SHP77 (cell line): ENCODE results near the gene DPH6.
"Not testable (repeated sequence)": the region's sequence is repeated elsewhere in the genome, so short reads cannot be mapped to it uniquely, and the experiment has no call there.

ENCODE experiments used
- DNase-seq, 2 experiments: peaks; one replicate each; lab custom pipeline; 2025; lab: John Stamatoyannopoulos, UW

The DPH6 gene

GRCh38 chr15:35485411-35485810 is 60.6 kb downstream of the DPH6 start:
- DNase-seq = no peak

- DNase-seq = no peak
These were observed 61.6 kb downstream of the DPH6 start for GRCh38 chr15:35484231-35484945.

GRCh38 chr15:35481992-35482391 is 64.0 kb downstream of the DPH6 start:
- DNase-seq = no peak

GRCh38 chr15:35481064-35481463 is 64.9 kb downstream of the DPH6 start:
- DNase-seq = no peak

GRCh38 chr15:35479423-35479822 is 66.5 kb downstream of the DPH6 start:
- DNase-seq = no peak

DNA sequence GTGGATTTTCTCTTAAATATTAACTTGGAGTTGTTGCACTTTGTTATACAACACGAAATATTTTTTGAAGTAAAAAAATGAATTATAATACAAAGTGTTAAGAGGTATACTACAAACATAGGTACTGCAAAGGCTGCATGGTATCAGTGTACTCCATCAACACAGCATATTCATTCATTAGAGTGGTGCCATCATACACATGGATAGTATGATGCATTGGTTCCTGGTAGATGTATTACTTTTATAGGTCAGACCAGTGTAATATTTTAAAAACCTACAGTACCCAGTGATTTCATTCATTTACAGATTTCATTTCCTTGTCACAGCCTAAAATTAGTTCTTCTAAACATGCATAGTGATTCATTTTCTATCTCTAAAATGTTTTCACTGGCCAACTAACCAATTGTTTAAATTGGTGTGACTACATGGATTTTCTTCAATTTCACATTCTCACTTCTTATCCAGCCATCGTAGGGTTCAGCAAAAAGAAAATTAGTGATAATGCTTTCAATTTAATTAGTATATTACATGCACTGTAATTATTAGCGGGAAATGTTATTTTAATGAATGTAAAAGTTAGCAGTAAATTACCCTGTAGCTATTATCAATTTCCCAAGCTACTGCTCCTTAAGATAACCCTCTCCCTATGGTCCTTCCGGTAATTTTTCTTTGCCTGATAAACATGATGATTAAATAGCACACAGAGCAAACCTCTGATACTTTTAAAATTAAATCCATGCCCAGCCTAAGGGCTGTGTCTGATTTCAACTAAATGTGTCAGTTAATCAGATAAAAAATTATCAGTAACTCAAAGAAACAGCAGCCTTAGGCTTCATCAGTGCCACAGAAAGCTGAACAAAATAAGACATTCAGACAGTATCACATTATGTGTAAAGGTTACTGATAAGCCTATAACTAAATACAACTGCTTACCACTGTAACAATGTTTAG is 68.4 kb downstream of the DPH6 start:
- DNase-seq = no peak

DNA sequence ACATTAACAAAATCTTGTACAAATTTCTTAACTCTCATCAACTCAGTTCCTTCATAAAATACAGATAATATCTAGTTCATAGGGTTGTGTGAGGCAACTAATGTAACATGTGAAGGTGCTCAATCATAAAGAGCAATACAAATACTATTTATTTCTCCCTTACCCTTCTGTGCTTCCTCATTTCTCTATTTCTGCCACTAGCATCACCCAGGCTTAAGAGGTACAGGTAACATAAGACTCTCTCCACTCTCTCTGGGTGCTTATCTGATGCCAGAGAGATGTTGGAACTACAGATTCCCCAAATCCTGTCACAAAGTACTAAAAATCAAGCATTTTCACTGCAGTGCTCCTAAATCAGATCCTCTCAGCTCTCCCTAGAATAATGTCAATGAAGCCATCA is 74.9 kb downstream of the DPH6 start:
- DNase-seq = no peak

DNA sequence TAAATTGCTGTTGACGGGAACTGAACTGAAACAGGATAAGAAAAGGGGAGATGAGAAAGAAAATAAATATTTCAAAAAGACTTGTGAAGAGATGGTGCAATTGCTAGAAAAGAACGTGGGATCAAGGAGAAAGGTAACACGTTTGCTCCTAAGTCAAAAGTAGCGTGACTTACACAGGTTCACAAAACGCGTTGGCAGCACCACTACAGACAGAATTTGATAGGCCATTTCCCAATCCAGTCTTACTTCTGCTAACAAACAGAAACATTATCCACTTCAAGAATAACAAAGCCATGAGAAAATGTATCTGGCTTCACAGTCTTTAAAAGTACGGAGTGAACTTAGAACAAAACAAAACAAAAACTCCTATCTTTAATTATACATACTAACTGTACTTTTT is 75.5 kb downstream of the DPH6 start:
- no peak for DNase-seq

DNA sequence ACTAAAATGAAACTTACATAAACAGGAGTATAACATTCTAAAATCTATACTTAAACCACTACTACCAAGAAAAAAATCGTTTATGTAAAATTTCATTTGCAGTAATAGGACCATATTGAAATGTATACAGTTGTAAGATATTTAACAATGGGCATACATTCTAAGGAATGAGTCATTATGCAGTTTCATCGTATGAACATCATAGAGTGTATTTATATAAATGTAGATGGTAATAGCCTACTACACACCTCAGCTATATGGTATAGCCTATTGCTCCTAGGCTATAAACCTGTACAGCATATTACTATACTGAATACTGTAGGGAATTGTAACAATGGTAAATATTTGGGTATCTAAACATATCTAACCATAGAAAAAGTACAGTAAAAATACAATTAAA is 79.5 kb downstream of the DPH6 start:
- no peak for DNase-seq

- no peak for DNase-seq
These were observed 80.2 kb downstream of the DPH6 start for GRCh38 chr15:35465783-35466182.

GRCh38 chr15:35460616-35461015 is 85.3 kb downstream of the DPH6 start:
- no peak for DNase-seq

DNA sequence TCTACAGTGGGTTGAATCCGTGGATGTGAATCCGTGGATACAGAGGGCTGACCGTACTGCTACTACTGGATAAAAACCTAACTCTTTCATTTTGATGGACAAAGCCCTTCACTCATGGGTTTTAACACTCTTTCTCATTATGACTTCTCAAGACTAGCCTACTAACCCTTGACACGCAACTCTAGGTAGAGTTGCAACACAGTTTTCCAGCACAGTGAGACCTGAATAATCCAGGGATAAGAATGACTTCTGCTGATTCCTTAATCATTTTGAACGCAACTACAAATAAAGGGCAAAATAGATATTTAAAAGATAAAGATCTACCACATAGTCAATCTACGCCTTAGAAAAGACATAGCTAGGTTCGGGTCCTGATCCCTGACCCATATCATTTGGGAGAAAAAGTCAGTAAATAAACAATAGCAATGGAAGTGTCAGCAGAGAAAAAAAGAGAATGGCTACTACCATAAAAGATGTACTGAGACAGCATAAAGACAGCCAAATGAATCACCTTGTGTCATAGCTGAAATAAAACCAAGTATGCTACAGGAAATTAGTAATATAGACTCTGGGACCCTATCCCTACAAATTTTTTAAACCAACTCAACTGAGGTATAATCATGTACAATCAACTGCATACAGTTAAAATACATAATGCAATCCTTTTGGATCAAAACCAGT is 87.6 kb downstream of the DPH6 start:
- DNase-seq = no peak

DNA sequence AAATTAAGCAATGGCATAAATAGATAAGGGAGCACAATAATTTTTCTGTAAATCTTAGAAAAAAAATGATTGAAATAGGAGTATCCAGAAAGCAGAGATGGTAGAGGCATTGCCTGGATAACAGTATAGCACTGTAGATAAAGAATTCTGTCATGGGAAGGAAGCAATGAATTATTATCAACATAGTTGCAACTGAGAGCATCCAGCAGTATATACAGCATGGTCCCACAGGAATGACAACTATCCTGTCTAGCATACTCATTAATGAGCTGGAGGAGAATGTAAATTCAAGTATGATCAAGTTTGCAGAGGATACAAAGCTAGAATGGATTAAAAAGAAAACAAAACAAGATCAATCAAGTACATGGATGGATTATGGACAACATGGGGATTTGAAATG is 90.8 kb downstream of the DPH6 start:
- DNase-seq = no peak

GRCh38 chr15:35450492-35450891 is 95.5 kb downstream of the DPH6 start:
- no peak for DNase-seq

DNA sequence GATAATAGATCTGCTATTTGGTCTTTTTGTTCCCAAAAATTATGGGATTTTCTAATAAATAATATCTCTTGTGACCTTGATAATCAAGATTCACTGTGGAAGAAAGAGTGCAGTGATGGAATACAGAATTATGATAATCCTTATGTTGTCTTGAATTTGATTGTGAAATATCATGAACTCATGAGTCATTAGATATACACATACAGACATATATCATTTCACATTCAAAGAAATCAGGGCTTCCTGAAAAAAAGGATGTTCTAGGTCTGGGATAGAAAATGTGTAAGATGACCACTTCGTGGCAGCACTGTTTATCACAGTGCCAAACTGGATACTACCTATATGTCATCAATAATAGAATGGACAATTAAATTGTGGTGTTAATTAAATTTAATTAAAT is 97.7 kb downstream of the DPH6 start:
- DNase-seq = no peak

- DNase-seq = no peak
These were observed 100.1 kb downstream of the DPH6 start for GRCh38 chr15:35445891-35446290.

GRCh38 chr15:35444557-35445204 is 101.3 kb downstream of the DPH6 start:
- DNase-seq = peak; percentile 30 to 37

GRCh38 chr15:35443376-35443775 is 102.6 kb downstream of the DPH6 start:
- no peak for DNase-seq

DNA sequence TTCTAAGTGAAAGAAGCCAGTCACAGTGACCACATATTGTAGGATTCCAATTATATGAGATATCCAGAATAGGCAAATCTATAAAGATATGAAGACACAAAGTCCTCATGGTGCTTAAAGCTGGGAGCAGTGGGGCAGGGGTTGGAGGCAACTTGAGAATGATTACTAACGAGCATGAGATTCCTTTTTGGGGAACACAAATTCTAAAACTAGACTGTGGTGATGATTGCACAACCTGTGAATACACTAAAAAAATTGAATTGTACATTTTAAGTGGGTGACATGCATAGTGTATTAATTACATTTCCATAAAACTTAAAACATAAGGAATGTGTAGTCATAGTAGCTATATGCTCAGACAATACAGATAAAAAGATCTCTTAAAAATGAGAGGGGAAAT is 103.2 kb downstream of the DPH6 start:
- DNase-seq = no peak

DNA sequence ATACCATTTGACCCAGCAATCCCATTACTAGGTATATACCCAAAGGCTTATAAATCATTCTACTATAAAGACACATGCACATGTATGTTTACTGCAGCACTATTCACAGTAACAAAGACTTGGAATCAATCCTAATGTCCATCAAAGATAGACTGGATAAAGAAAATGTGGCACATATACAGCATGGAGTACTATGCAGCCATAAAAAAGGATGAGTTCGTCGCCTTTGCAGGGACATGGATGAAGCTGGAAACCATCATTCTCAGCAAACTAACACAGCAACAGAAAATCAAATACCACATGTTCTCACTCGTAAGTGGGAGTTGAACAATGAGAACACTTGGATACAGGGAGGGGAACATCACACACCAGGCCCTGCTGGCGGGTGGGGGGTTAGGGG is 104.7 kb downstream of the DPH6 start:
- not testable (repeated sequence) for DNase-seq

DNA sequence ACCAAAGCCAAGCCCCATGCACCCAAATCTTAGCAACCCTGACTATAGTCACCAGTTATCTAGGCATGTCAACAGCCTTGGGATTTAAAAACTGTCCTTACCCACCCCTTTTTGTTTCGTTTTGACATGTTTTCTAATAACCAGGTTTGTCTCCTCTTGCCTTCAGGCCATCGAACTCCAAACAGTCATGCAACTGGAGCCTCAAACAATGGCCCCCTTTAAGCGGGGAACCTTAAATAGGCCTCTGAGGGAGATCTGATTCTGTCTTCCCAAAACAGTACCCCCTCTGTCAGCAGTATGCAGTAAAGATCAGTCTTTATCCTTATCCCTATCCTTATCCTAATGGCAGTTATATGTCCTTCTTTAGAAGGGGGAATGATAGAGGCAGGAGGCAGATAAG is 105.7 kb downstream of the DPH6 start:
- no peak for DNase-seq

GRCh38 chr15:35439291-35439690 is 106.7 kb downstream of the DPH6 start:
- no peak for DNase-seq
